ENCODE data around the gene CELA1. TPM values are rescaled to one million over a fixed set of nuclear protein-coding genes. Genes with fewer than 3 reads are reported as not detected.

The CELA1 gene
- total RNA-seq, 3 donors from 2014 or later (not counting 1 experiment from before 2014, with no cell fraction given), result 0.53 to 0.66 TPM; not detected in 1

DNA sequence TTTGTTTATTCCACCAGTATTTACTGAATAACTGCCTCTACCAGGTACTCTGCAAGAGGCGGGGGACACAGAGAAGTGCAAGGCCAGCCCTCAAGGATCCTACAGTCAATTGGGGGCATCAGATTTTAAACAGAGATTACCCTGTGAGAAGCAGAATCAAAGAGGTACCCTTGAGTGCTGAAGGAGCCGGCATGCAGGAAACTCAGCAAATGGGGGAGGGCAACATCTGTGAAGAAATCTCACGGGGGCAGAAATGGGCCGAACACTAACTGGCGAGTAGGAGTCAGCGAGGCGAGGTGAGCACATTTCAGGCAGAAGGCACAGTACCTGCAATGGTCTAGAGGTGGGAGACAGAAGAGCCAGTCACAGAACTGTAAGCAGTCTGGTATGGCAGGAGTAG lies 35.7 kb upstream of the CELA1 start:
- Histone ChIP-seq H3K27ac (ENCODE audit: low read length) (no peak overlapping the region), H3K4me1 (ENCODE audit: control insufficient read depth, insufficient read depth, low read length) (peaks cover 7% of the 10 kb centered on the region), H3K4me3 (ENCODE audit: low read length) (no peak overlapping the region), H3K36me3 (ENCODE audit: control insufficient read depth, insufficient read depth, low read length) (peaks cover 42% of the 10 kb centered on the region), H3K9me3 (ENCODE audit: control insufficient read depth, insufficient read depth, low read length) (no peaks in the 10 kb centered on the region), H3K27me3 (ENCODE audit: control insufficient read depth, insufficient read depth, low read length) (no peaks in the 10 kb centered on the region)
- no peak for ATAC-seq
- H3K36me3 Mint-ChIP-seq, result peaks cover 23% of the 10 kb centered on the region
- intact Hi-C loops (cut with micrococcal nuclease), result no loop called here
- H3K4me1 Mint-ChIP-seq, result peaks cover 24 to 37% of the 10 kb centered on the region in 2 donors
- H3K4me3 Mint-ChIP-seq, result no peak overlapping the region
- whole genome bisulfite sequencing (ENCODE audit: insufficient coverage), result 78% methylated on average over 7 of the region's 7 CpGs
- TF ChIP-seq CTCF (IDR thresholded peaks at IDR 0.05), result no peak
- no peaks in the 10 kb centered on the region for H3K27me3 Mint-ChIP-seq (ENCODE audit: low read depth in 2 of 2)
- no peaks in the 10 kb centered on the region for H3K9me3 Mint-ChIP-seq
- DNase-seq, result no peak
- H3K27ac Mint-ChIP-seq, result no peak overlapping the region

GRCh38 chr12:51381226-51382079 lies 35.0 kb upstream of the CELA1 start:
- H3K27me3 Mint-ChIP-seq (ENCODE audit: low read depth in 2 of 2), result no peaks in the 10 kb centered on the region
- ATAC-seq, result no peak
- intact Hi-C loops (cut with micrococcal nuclease), result no loop called here
- Histone ChIP-seq H3K27ac (ENCODE audit: low read length) (no peak overlapping the region), H3K9me3 (ENCODE audit: control insufficient read depth, insufficient read depth, low read length) (no peaks in the 10 kb centered on the region), H3K4me1 (ENCODE audit: control insufficient read depth, insufficient read depth, low read length) (peaks cover 5% of the 10 kb centered on the region), H3K27me3 (ENCODE audit: control insufficient read depth, insufficient read depth, low read length) (no peaks in the 10 kb centered on the region), H3K36me3 (ENCODE audit: control insufficient read depth, insufficient read depth, low read length) (peaks cover 49% of the 10 kb centered on the region), H3K4me3 (ENCODE audit: low read length) (no peak overlapping the region)
- peaks cover 18 to 31% of the 10 kb centered on the region in 2 donors for H3K4me1 Mint-ChIP-seq
- H3K4me3 Mint-ChIP-seq, result no peak overlapping the region
- DNase-seq, result no peak
- TF ChIP-seq CTCF (IDR thresholded peaks at IDR 0.05), result no peak
- H3K27ac Mint-ChIP-seq, result no peak overlapping the region
- WGBS (ENCODE audit: insufficient coverage), result 92% methylated on average over 4 of the region's 5 CpGs
- no peaks in the 10 kb centered on the region for H3K9me3 Mint-ChIP-seq
- peaks cover 24% of the 10 kb centered on the region for H3K36me3 Mint-ChIP-seq

DNA sequence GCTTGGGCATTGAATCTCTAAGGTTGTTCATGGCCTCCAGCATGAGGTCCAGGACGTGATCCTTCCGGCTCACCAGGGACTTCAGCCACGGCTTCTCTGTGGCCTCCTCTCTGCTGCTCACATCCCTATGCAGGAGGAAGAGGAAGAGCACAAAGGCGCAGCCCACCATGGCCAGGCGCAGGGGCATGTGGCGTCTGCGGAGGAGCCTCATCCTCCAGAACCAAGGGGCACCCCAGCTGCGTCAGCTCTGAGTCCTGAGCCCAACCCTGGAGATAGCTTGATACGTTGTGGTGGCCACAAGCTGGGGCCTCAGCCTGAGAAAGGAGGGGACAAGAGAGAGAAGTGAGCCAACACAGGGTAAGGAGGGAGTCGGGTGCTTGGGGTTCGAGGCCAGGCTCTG lies 33.1 kb upstream of the CELA1 start:
- DNase-seq (no peak), ATAC-seq (no peak)
- Mint-ChIP-seq H3K36me3 (peaks cover 32% of the 10 kb centered on the region), H3K4me3 (no peak overlapping the region), H3K27ac (no peak overlapping the region), H3K27me3 (ENCODE audit: low read depth in 2 of 2) (no peaks in the 10 kb centered on the region), H3K9me3 (no peaks in the 10 kb centered on the region), H3K4me1 (peaks cover 6 to 27% of the 10 kb centered on the region in 2 donors)
- no peak for TF ChIP-seq CTCF (IDR thresholded peaks at IDR 0.05)
- intact Hi-C loops (cut with micrococcal nuclease), result no loop called here
- no peak overlapping the region for H3K4me3 ChIP-seq (ENCODE audit: low read length)
- WGBS (ENCODE audit: insufficient coverage), result 93% methylated on average over 9 of the region's 11 CpGs
- no peaks in the 10 kb centered on the region for H3K9me3 ChIP-seq (ENCODE audit: control insufficient read depth, insufficient read depth, low read length)
- H3K27me3 ChIP-seq (ENCODE audit: control insufficient read depth, insufficient read depth, low read length), result no peaks in the 10 kb centered on the region
- no peaks in the 10 kb centered on the region for H3K4me1 ChIP-seq (ENCODE audit: control insufficient read depth, insufficient read depth, low read length)
- H3K36me3 ChIP-seq (ENCODE audit: control insufficient read depth, insufficient read depth, low read length), result peaks cover 54% of the 10 kb centered on the region
- H3K27ac ChIP-seq (ENCODE audit: low read length), result no peak overlapping the region
